Neutrophil (primary cell): Measurements from ENCODE around the gene MYBL2.
"Not testable (repeated sequence)": the region's sequence is repeated elsewhere in the genome, so short reads cannot be mapped to it uniquely, and the experiment has no call there.

Experiments
- H3K27ac ChIP-seq: fragments of 200-600 bp; sonication (generic); 2 replicates; pipeline ENCODE4 v1.5.1; 2016; ENCODE audit warnings: mild to moderate bottlenecking, moderate library complexity
- H3K27me3 ChIP-seq: fragments of 200-600 bp; sonication (generic); 2 replicates; pipeline ENCODE4 v1.6.0; 2016; ENCODE audit warnings: mild to moderate bottlenecking
- H3K36me3 ChIP-seq: fragments of 200-600 bp; sonication (generic); 2 replicates; pipeline ENCODE4 v1.5.1; 2017
- H3K4me1 ChIP-seq, 2 experiments: fragments of 200-600 bp in 1 of 2; sonication (generic) in 1 of 2; 1 replicate in 1 of 2; 2 replicates in 1 of 2; pipeline versions ENCODE4 v1.5.1 to v1.6.1; 2013 to 2016; ENCODE audit warnings: low read depth in 1 of 2, low read length in 1 of 2, mild to moderate bottlenecking in 1 of 2, moderate library complexity in 1 of 2; ENCODE audit not compliant: control insufficient read depth in 1 of 2, insufficient read depth in 1 of 2
- H3K4me3 ChIP-seq, 2 experiments: fragments of 200-600 bp in 1 of 2; sonication (generic) in 1 of 2; 1 replicate in 1 of 2; 2 replicates in 1 of 2; pipeline ENCODE4 v1.5.1; 2013 to 2016; ENCODE audit warnings: low read depth in 1 of 2, low read length in 1 of 2, mild to moderate bottlenecking in 1 of 2, moderate library complexity in 1 of 2
- H3K9me3 ChIP-seq: fragments of 200-600 bp; sonication (generic); 2 replicates; pipeline ENCODE4 v1.5.1; 2016
- CTCF ChIP-seq: fragments of 200-600 bp; sonication (generic); IDR thresholded peaks from 2 replicates; pipeline ENCODE4 v1.5.1; 2016; ENCODE audit warnings: antibody characterized with exemption

Gene MYBL2

GRCh38 chr20:43755390-43755789 is 88.5 kb downstream of the MYBL2 start:
- no peaks in the 10 kb centered on the region for H3K36me3 ChIP-seq
- H3K4me1 ChIP-seq = peaks cover 32 to 37% of the 10 kb centered on the region in 2 experiments
- peaks cover 8% of the 10 kb centered on the region for H3K27me3 ChIP-seq
- no peaks in the 10 kb centered on the region for H3K9me3 ChIP-seq
- no peak for TF ChIP-seq CTCF
- H3K4me3 ChIP-seq = no peak overlapping the region
- no peak overlapping the region for H3K27ac ChIP-seq

- no peaks in the 10 kb centered on the region for H3K36me3 ChIP-seq
- TF ChIP-seq CTCF = no peak
- no peaks in the 10 kb centered on the region for H3K9me3 ChIP-seq
- H3K4me3 ChIP-seq = no peak overlapping the region
- H3K4me1 ChIP-seq = peaks cover 27 to 33% of the 10 kb centered on the region in 2 experiments
- peaks cover 9% of the 10 kb centered on the region for H3K27me3 ChIP-seq
- no peak overlapping the region for H3K27ac ChIP-seq
These were observed 88.9 kb downstream of the MYBL2 start for GRCh38 chr20:43755851-43756250.

- H3K4me1 ChIP-seq = peaks cover 7 to 12% of the 10 kb centered on the region in 2 experiments
- H3K36me3 ChIP-seq, H3K27me3 ChIP-seq, H3K27ac ChIP-seq, H3K4me3 ChIP-seq, H3K9me3 ChIP-seq: not testable (repeated sequence)
These were observed 91.0 kb downstream of the MYBL2 start for GRCh38 chr20:43757888-43758287.

- Histone ChIP-seq H3K9me3 (no peaks in the 10 kb centered on the region), H3K4me3 (no peak overlapping the region), H3K27me3 (peaks cover 28% of the 10 kb centered on the region), H3K36me3 (no peaks in the 10 kb centered on the region), H3K4me1 (no peaks in the 10 kb centered on the region), H3K27ac (no peak overlapping the region)
- TF ChIP-seq CTCF = no peak
These were observed 94.7 kb downstream of the MYBL2 start for GRCh38 chr20:43761386-43762340.

GRCh38 chr20:43762911-43763310 is 96.0 kb downstream of the MYBL2 start:
- Histone ChIP-seq H3K4me1 (no peaks in the 10 kb centered on the region), H3K27me3 (peaks cover 41% of the 10 kb centered on the region), H3K27ac (no peak overlapping the region), H3K4me3 (no peak overlapping the region), H3K36me3 (no peaks in the 10 kb centered on the region), H3K9me3 (no peaks in the 10 kb centered on the region)
- no peak for TF ChIP-seq CTCF

GRCh38 chr20:43765916-43766315 is 99.0 kb downstream of the MYBL2 start:
- Histone ChIP-seq H3K27ac (no peak overlapping the region), H3K36me3 (no peaks in the 10 kb centered on the region), H3K4me3 (no peak overlapping the region), H3K27me3 (peaks cover 51% of the 10 kb centered on the region), H3K9me3 (no peaks in the 10 kb centered on the region), H3K4me1 (no peaks in the 10 kb centered on the region)
- TF ChIP-seq CTCF = no peak
